K562 (cell line): ENCODE results near the gene PRODH2.

ENCODE experiments used
- CHD4 ChIP-seq: fragments of 200-600 bp; sonication (generic); IDR thresholded peaks from 3 replicates; pipeline ENCODE4 v1.6.1; 2012; ENCODE audit warnings: low read depth, mild to moderate bottlenecking, mixed read lengths, low read length, inconsistent platforms; ENCODE audit not compliant: insufficient read depth, insufficient replicate concordance, poor library complexity, severe bottlenecking
- DDX20 ChIP-seq: fragments of 450-650 bp; IDR thresholded peaks from 2 replicates; pipeline ENCODE4 v1.6.1; 2016; ENCODE audit warnings: missing genetic modification characterization, low read depth, mild to moderate bottlenecking, missing compliant biosample characterization, moderate library complexity
- NFE2L1 ChIP-seq: fragments of 450-650 bp; IDR thresholded peaks from 2 replicates; pipeline ENCODE4 v1.6.1; 2016; ENCODE audit warnings: missing genetic modification characterization, low read depth, mild to moderate bottlenecking, missing compliant biosample characterization, moderate library complexity, borderline replicate concordance
- NFYB ChIP-seq: IDR thresholded peaks from 2 replicates; pipeline ENCODE4 v1.6.1; 2011; ENCODE audit warnings: mild to moderate bottlenecking, moderate library complexity; ENCODE audit not compliant: insufficient read length; ENCODE audit errors: extremely low read depth
- PCBP1 ChIP-seq: fragments of 200-400 bp; formaldehyde crosslinking; IDR thresholded peaks from 2 replicates; pipeline ENCODE4 v1.6.1; 2018; ENCODE audit warnings: mild to moderate bottlenecking, low read depth, low read length; ENCODE audit not compliant: poor library complexity, severe bottlenecking
- POLR2AphosphoS5 ChIP-seq: IDR thresholded peaks from 2 replicates; pipeline ENCODE4 v1.6.1; 2011; ENCODE audit warnings: mild to moderate bottlenecking, low read depth, low read length, moderate library complexity; ENCODE audit not compliant: control insufficient read depth, insufficient read depth
- RAD21 ChIP-seq, 2 experiments: fragments of 250-450 bp in 1 of 2; fragments of 450-650 bp in 1 of 2; sonication (Bioruptor Pico) in 1 of 2; formaldehyde crosslinking in 1 of 2; IDR thresholded peaks in 1 of 2; conservative IDR thresholded peaks in 1 of 2; 2 replicates each; pipeline versions ENCODE4 v1.4.0 to v1.8.0; 2020 to 2022; ENCODE audit warnings: mild to moderate bottlenecking in 2 of 2, moderate library complexity in 1 of 2
- SRF ChIP-seq, 2 experiments: fragments of 250-450, 450-650 bp in 1 of 2; sonication (Bioruptor Pico) in 1 of 2; sonication (generic) in 1 of 2; formaldehyde crosslinking; IDR thresholded peaks; 2 replicates each; pipeline versions ENCODE4 v1.5.0 to v1.5.1; 2020 to 2022; ENCODE audit warnings: mild to moderate bottlenecking in 1 of 2, missing genetic modification reagents in 1 of 2
- SRSF1 ChIP-seq: fragments of 200-400 bp; formaldehyde crosslinking; IDR thresholded peaks from 2 replicates; pipeline ENCODE4 v1.6.1; 2017; ENCODE audit warnings: mild to moderate bottlenecking, low read depth, low read length, moderate library complexity
- ZNF184 ChIP-seq: sonication (generic); formaldehyde crosslinking; IDR thresholded peaks from 2 replicates; pipeline ENCODE4 v1.5.0; 2020; ENCODE audit warnings: missing genetic modification reagents
- TF ChIP-seq, protein P1 (sequence below): fragments of 450-650 bp; formaldehyde crosslinking; IDR thresholded peaks from 2 replicates; pipeline ENCODE4 v1.4.0; 2020; ENCODE audit warnings: mild to moderate bottlenecking, moderate library complexity

DNA sequence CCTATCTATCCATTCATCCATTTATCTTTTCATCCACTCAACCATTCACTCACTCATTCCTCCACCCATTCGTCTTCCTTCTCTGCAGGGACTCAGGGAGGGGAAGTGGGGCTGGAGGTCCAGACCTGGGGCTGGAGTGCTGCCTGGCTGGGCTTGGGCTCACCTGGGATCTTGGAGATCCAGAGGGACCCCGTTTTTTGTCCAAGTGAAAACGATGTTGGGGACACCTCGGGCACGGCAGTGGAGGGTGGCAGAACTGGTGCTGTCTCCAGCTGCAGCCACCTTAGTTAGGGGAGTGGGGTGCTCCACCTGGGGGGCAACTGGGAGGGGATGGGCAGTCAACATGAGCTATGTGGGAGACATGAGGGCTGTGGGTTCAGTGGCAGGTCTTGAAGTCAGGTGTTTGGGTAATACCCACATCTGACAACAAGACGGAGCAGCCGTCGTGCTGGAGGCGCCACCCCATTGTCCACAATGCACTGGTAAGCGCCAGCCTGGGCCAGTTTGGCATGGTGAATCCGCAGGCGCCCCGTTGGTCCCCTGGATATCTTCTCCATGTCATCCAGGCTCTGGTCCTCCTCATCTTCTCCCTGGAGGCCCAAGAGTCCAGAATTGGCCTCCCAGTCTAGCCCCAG is 29.4 kb upstream of the PRODH2 start:
- TF ChIP-seq NFYB = no peak
- TF ChIP-seq POLR2AphosphoS5 = no peak
- no peak for TF ChIP-seq PCBP1
- no peak for TF ChIP-seq ZNF184
- no peak for TF ChIP-seq SRF (CRISPR knock-in tag; IDR thresholded peaks at IDR 0.05)
- TF ChIP-seq, protein P1, sequence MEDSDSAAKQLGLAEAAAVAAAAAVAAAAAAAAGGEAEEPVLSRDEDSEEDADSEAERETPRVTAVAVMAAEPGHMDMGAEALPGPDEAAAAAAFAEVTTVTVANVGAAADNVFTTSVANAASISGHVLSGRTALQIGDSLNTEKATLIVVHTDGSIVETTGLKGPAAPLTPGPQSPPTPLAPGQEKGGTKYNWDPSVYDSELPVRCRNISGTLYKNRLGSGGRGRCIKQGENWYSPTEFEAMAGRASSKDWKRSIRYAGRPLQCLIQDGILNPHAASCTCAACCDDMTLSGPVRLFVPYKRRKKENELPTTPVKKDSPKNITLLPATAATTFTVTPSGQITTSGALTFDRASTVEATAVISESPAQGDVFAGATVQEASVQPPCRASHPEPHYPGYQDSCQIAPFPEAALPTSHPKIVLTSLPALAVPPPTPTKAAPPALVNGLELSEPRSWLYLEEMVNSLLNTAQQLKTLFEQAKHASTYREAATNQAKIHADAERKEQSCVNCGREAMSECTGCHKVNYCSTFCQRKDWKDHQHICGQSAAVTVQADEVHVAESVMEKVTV (CRISPR knock-in tag) = no peak
- no peak for TF ChIP-seq CHD4
- no peak for TF ChIP-seq NFE2L1 (tag)
- no peak for TF ChIP-seq SRSF1
- TF ChIP-seq RAD21 (CRISPR knock-in tag; conservative IDR thresholded peaks at IDR 0.05 in 1 of 2, IDR thresholded peaks at IDR 0.05 in 1 of 2) = no peak
- no peak for TF ChIP-seq DDX20 (tag)
